Calu3 (cell line): ENCODE measurements around the gene OR4N5. TPM values are rescaled to one million over a fixed set of nuclear protein-coding genes. Genes with fewer than 3 reads are reported as not detected.

Experiments used
- BruUV-seq: library from RNA; stranded (reverse); fragments of 400-500 nt; replicated peaks from 2 replicates; lab custom pipeline; 2021; lab: Mats Ljungman, UMichigan
- CTCF ChIA-PET: fragments of 300-600 bp; sonication (Branson Sonifier 250); formaldehyde crosslinking; loops from one replicate; lab custom pipeline; 2022; ENCODE audit warnings: antibody characterized with exemption; lab: Charles Lee
- DNase-seq: peaks from one replicate; pipeline ENCODE4 v3.0.0; 2022
- H3K27ac Mint-ChIP-seq: one replicate; pipeline ENCODE4 v1.8.0; 2022; ENCODE audit warnings: mixed read lengths; ENCODE audit not compliant: unreplicated experiment
- H3K27me3 Mint-ChIP-seq: one replicate; pipeline ENCODE4 v1.8.0; 2022; ENCODE audit warnings: mixed read lengths; ENCODE audit not compliant: unreplicated experiment
- H3K36me3 Mint-ChIP-seq: one replicate; pipeline ENCODE4 v1.8.0; 2022; ENCODE audit warnings: mild to moderate bottlenecking, moderate library complexity, mixed read lengths; ENCODE audit not compliant: insufficient read depth, unreplicated experiment
- H3K4me1 Mint-ChIP-seq: one replicate; pipeline ENCODE4 v1.8.0; 2022; ENCODE audit warnings: mild to moderate bottlenecking, low read depth, mixed read lengths; ENCODE audit not compliant: unreplicated experiment
- H3K4me3 Mint-ChIP-seq: one replicate; pipeline ENCODE4 v1.8.0; 2022; ENCODE audit warnings: mild to moderate bottlenecking, low read depth, moderate library complexity, mixed read lengths; ENCODE audit not compliant: unreplicated experiment
- H3K9me3 Mint-ChIP-seq: one replicate; pipeline ENCODE4 v1.8.0; 2022; ENCODE audit warnings: low read depth, mixed read lengths; ENCODE audit not compliant: unreplicated experiment
- intact Hi-C: fragments of 100-400 bp; cut with micrococcal nuclease; formaldehyde crosslinking; loops from one replicate; pipeline ENCODE4 v1.10.0; 2022; ENCODE audit not compliant: unreplicated experiment
- total RNA-seq: library from RNA; stranded (reverse); gene quantifications from 2 replicates; pipeline ENCODE4 v1.2.3, GENCODE V29; 2022
- TF ChIP-seq, protein P1 (sequence below): fragments of 200-600 bp; IDR thresholded peaks from one replicate; pipeline ENCODE4 v1.8.0; 2022; ENCODE audit warnings: antibody characterized with exemption; ENCODE audit not compliant: unreplicated experiment

Gene OR4N5
- total RNA-seq, 1 experiment from 2014 or later: not detected

DNA sequence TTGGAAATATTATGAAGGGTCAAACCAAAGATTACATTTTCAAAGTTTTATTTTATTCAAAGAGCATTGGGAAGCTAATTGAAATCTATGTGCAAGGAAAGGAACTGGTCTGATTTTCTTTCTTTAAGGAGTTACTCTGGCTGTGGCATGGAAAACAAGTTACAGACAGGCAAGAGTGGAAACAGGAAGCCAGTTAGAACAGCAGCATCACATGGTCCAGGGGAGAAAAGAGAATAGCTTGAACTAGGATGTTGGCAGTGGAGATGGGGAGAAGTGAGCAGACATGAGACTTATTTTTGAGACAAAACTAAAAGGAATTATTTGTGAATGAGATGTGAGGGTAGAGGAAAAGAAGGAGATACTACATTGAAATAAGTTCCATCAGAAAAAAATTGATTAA is 55.5 kb downstream of the OR4N5 start:
- H3K4me3 Mint-ChIP-seq: no peak overlapping the region
- no peaks in the 10 kb centered on the region for H3K36me3 Mint-ChIP-seq
- H3K27ac Mint-ChIP-seq: no peak overlapping the region
- no TSS peak for BruUV-seq
- TF ChIP-seq, protein P1, sequence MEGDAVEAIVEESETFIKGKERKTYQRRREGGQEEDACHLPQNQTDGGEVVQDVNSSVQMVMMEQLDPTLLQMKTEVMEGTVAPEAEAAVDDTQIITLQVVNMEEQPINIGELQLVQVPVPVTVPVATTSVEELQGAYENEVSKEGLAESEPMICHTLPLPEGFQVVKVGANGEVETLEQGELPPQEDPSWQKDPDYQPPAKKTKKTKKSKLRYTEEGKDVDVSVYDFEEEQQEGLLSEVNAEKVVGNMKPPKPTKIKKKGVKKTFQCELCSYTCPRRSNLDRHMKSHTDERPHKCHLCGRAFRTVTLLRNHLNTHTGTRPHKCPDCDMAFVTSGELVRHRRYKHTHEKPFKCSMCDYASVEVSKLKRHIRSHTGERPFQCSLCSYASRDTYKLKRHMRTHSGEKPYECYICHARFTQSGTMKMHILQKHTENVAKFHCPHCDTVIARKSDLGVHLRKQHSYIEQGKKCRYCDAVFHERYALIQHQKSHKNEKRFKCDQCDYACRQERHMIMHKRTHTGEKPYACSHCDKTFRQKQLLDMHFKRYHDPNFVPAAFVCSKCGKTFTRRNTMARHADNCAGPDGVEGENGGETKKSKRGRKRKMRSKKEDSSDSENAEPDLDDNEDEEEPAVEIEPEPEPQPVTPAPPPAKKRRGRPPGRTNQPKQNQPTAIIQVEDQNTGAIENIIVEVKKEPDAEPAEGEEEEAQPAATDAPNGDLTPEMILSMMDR: no peak
- no peaks in the 10 kb centered on the region for H3K27me3 Mint-ChIP-seq
- CTCF ChIA-PET: no interaction called here
- no peaks in the 10 kb centered on the region for H3K9me3 Mint-ChIP-seq
- DNase-seq: no peak
- intact Hi-C loops: no loop called here
- H3K4me1 Mint-ChIP-seq: peaks cover 10% of the 10 kb centered on the region

Other genes starting within 250 kb of the OR4N5 start
- not detected in 2 replicates for gene OR4K5, start 218.2 kb upstream of the OR4N5 start, total RNA-seq
- not detected in 2 replicates for gene OR4K1, start 207.9 kb upstream of the OR4N5 start, total RNA-seq
- gene OR4K15, start 163.2 kb upstream of the OR4N5 start, total RNA-seq: not detected in 2 replicates
- gene OR4Q2, start 136.7 kb upstream of the OR4N5 start, total RNA-seq: not detected in 2 replicates
- not detected in 2 replicates for gene OR4K14, start 119.5 kb upstream of the OR4N5 start, total RNA-seq
- not detected in 2 replicates for gene OR4K13, start 102.8 kb upstream of the OR4N5 start, total RNA-seq
- gene OR4L1, start 78.8 kb upstream of the OR4N5 start, total RNA-seq: not detected in 2 replicates
- not detected in 2 replicates for gene OR4K17, start 28.1 kb upstream of the OR4N5 start, total RNA-seq
- not detected in 2 replicates for gene OR11G2, start 52.1 kb downstream of the OR4N5 start, total RNA-seq
- not detected in 2 replicates for gene OR11H6, start 84.9 kb downstream of the OR4N5 start, total RNA-seq
- gene OR11H7, start 90.2 kb downstream of the OR4N5 start, total RNA-seq: not detected in 2 replicates
- not detected in 2 replicates for gene OR11H4, start 100.5 kb downstream of the OR4N5 start, total RNA-seq
- gene TTC5, start 167.1 kb downstream of the OR4N5 start, total RNA-seq: 20.6 and 28.2 TPM in 2 replicates
- gene CCNB1IP1, start 194.5 kb downstream of the OR4N5 start, total RNA-seq: 37.3 and 39.0 TPM in 2 replicates
- 28.6 and 30.5 TPM in 2 replicates for gene PARP2, start 204.8 kb downstream of the OR4N5 start, total RNA-seq